ENCODE data around the gene UNC13B.

UNC13B gene

GRCh38 chr9:35161713-35162604 is at the start of gene UNC13B (continued):
- TF ChIP-seq ZNF610 (tag by site-specific recombination; IDR thresholded peaks at IDR 0.05; ENCODE audit: borderline replicate concordance) (peak; percentile 90), EGR2 (tag by site-specific recombination; IDR thresholded peaks at IDR 0.05; ENCODE audit: low read depth) (no peak), ZNF174 (tag by site-specific recombination; IDR thresholded peaks at IDR 0.05) (no peak), ZNF768 (tag by site-specific recombination; IDR thresholded peaks at IDR 0.05) (no peak), ZNF404 (tag by site-specific recombination; IDR thresholded peaks at IDR 0.05) (no peak), ZNF48 (tag by site-specific recombination; IDR thresholded peaks at IDR 0.05) (no peak), KLF8 (tag by site-specific recombination; IDR thresholded peaks at IDR 0.05) (peak; percentile 91; the same call in 1 of the 2 replicates), ZNF580 (tag by site-specific recombination; IDR thresholded peaks at IDR 0.05) (peak; percentile 36; the same call in 1 of the 2 replicates), YY1 (tag by site-specific recombination; IDR thresholded peaks at IDR 0.05) (peak; percentile 89), ZNF202 (tag by site-specific recombination; IDR thresholded peaks at IDR 0.05; ENCODE audit: borderline replicate concordance) (no peak), ZNF548 (tag by site-specific recombination; IDR thresholded peaks at IDR 0.05) (no peak), SETDB1 (IDR thresholded peaks at IDR 0.05; ENCODE audit: insufficient read length, low read length) (no peak), ZIC2 (tag by site-specific recombination; IDR thresholded peaks at IDR 0.05) (peak; percentile 76), ZNF530 (tag by site-specific recombination; IDR thresholded peaks at IDR 0.05; ENCODE audit: low read depth) (no peak), ZNF555 (tag by site-specific recombination; conservative IDR thresholded peaks at IDR 0.05) (no peak), ZNF571 (tag by site-specific recombination; IDR thresholded peaks at IDR 0.05) (no peak), PATZ1 (tag by site-specific recombination; IDR thresholded peaks at IDR 0.05) (peak; percentile 81), ZBTB17 (tag by site-specific recombination; IDR thresholded peaks at IDR 0.05) (peak; percentile 95), SP7 (tag by site-specific recombination; IDR thresholded peaks at IDR 0.05) (peak; percentile 70), ZBTB48 (tag by site-specific recombination; IDR thresholded peaks at IDR 0.05) (peak; percentile 38; the same call in 1 of the 2 replicates), ZXDB (tag by site-specific recombination; IDR thresholded peaks at IDR 0.05) (peak; percentile 54), ZNF280C (tag by site-specific recombination; IDR thresholded peaks at IDR 0.05) (no peak), ZNF248 (tag by site-specific recombination; IDR thresholded peaks at IDR 0.05) (no peak), ZNF223 (tag by site-specific recombination; IDR thresholded peaks at IDR 0.05) (no peak), ZNF16 (tag by site-specific recombination; IDR thresholded peaks at IDR 0.05; ENCODE audit: low read depth) (no peak), GFI1B (tag by site-specific recombination; IDR thresholded peaks at IDR 0.05) (no peak), ZNF155 (tag by site-specific recombination; IDR thresholded peaks at IDR 0.05) (no peak), ZNF398 (tag by site-specific recombination; IDR thresholded peaks at IDR 0.05) (no peak), ATF2 (tag by site-specific recombination; IDR thresholded peaks at IDR 0.05; ENCODE audit: low read depth) (no peak), ZNF639 (tag by site-specific recombination; IDR thresholded peaks at IDR 0.05) (no peak), ZEB2 (tag by site-specific recombination; IDR thresholded peaks at IDR 0.05) (peak; percentile 93), ZNF221 (tag by site-specific recombination; IDR thresholded peaks at IDR 0.05; ENCODE audit: borderline replicate concordance) (no peak)
